ENCODE data around the gene PRR22.

- no peak for TF ChIP-seq CTCF (IDR thresholded peaks at IDR 0.05)
- no peak for TF ChIP-seq POLR2A (IDR thresholded peaks at IDR 0.05)
Observed at GRCh38 chr19:5789351-5789761, 4.8 kb upstream of the PRR22 start.
